Gastrocnemius medialis (tissue), 4 donors: ENCODE measurements around the gene SHTN1.

Experiments used
- POLR2A ChIP-seq, 2 donors: fragments of 450-650 bp; IDR thresholded peaks; one replicate each; pipeline ENCODE4 v1.6.1; 2017; ENCODE audit warnings: antibody characterized with exemption in 2 of 2, mild to moderate bottlenecking in 2 of 2, moderate library complexity in 2 of 2
- TF ChIP-seq, protein P1 (sequence below), 5 experiments: fragments of 450-650 bp in 3 of 5; fragments of 200-600 bp in 2 of 5; sonication (generic) in 2 of 5; IDR thresholded peaks in 4 of 5; conservative IDR thresholded peaks in 1 of 5; 1 replicate in 4 of 5; 2 replicates in 1 of 5; pipeline ENCODE4 v1.5.1; 2016 to 2019; ENCODE audit warnings: antibody characterized with exemption in 5 of 5, mild to moderate bottlenecking in 3 of 5, moderate library complexity in 3 of 5

DNA sequence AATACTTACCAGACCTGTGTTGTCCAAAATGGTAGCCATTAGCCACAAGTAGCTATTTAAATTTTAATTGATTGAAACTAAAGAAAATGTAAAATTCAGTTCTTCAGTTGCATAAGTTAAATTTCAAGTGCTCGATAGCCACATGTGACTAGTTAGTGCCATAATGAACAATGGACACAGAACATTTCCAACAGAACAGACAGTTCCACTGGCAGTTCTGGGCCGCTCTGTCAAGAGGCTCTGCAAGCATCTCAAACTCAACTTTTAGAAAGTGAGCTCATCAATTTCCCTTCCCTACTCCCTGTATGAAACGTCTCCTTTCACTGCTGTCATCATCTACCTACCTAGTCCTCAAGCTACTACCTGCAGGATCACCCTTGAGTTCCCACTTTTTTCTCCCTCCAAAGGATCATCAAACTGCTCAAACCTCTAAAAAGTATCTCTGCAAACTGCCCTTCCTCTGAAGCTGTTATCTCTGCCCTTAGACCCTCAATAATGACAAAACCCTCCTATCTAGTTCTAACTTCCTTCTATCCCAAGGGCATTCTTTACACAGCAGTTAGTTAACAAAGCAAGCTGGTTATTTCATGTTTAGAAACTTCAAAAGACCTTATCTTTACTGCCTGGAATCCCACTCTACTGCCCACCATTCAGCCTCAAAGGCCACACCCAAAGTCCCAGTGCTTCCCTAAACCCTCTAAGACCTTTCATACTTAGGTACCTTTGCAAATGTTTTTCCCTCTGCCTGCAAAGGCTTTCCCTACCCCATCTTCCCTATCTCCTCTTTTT is 20.6 kb downstream of the SHTN1 start:
- TF ChIP-seq, protein P1, sequence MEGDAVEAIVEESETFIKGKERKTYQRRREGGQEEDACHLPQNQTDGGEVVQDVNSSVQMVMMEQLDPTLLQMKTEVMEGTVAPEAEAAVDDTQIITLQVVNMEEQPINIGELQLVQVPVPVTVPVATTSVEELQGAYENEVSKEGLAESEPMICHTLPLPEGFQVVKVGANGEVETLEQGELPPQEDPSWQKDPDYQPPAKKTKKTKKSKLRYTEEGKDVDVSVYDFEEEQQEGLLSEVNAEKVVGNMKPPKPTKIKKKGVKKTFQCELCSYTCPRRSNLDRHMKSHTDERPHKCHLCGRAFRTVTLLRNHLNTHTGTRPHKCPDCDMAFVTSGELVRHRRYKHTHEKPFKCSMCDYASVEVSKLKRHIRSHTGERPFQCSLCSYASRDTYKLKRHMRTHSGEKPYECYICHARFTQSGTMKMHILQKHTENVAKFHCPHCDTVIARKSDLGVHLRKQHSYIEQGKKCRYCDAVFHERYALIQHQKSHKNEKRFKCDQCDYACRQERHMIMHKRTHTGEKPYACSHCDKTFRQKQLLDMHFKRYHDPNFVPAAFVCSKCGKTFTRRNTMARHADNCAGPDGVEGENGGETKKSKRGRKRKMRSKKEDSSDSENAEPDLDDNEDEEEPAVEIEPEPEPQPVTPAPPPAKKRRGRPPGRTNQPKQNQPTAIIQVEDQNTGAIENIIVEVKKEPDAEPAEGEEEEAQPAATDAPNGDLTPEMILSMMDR (IDR thresholded peaks at IDR 0.05 in 4 of 5, conservative IDR thresholded peaks at IDR 0.05 in 1 of 5): no peak
- TF ChIP-seq POLR2A (IDR thresholded peaks at IDR 0.05): no peak
